Superior temporal gyrus (tissue), 1 donor: ENCODE data around the gene SLC27A1.
"Not testable (repeated sequence)": the region's sequence is repeated elsewhere in the genome, so short reads cannot be mapped to it uniquely, and the experiment has no call there.

Source experiments
- DNase-seq: peaks from one replicate; pipeline ENCODE4 v3.0.0-alpha.2; 2016; ENCODE audit errors: extremely low spot score

The SLC27A1 gene

GRCh38 chr19:17486545-17487240 is 16.4 kb downstream of the SLC27A1 start:
- no peak for DNase-seq

DNA sequence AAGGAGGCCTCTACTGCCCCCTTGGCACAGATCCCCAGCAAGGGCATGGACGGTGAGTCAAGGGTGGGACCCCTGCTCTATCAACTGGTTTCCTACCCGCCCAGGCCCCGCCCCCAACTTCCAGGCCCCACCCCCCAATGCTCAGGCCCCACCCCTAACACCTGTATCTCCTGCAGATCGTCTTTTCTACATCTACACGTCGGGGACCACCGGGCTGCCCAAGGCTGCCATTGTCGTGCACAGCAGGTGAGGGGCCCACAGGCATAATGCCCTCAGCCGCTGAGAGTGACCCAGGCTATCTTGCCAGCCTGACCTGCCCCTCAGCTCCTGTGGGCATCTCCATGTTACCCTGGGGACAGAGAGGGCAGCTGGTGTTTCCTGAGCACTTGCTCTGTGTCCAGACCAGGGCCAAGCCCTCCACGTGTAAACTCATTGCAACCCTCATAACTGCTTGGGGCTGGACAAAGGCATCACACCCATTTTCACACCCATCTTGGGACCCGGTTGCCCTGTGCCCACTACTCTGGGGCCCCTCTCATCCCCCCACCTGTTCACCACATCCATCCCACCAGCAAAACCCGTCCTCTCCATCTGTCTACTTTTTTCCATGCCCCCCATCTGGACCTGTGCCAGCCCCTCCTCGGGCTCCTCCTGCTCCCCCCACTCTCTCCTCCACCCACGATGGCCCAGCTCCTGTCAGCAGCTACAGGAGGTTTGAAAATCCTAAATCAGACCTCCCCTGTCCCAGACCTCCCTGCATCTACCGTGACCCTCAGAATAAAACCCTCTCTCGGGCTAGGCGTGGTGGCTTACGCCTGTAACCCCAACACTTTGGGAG is 17.2 kb downstream of the SLC27A1 start:
- no peak for DNase-seq

GRCh38 chr19:17488593-17489391 is 18.5 kb downstream of the SLC27A1 start:
- DNase-seq = no peak

GRCh38 chr19:17489392-17490030 is 19.2 kb downstream of the SLC27A1 start:
- no peak for DNase-seq

DNA sequence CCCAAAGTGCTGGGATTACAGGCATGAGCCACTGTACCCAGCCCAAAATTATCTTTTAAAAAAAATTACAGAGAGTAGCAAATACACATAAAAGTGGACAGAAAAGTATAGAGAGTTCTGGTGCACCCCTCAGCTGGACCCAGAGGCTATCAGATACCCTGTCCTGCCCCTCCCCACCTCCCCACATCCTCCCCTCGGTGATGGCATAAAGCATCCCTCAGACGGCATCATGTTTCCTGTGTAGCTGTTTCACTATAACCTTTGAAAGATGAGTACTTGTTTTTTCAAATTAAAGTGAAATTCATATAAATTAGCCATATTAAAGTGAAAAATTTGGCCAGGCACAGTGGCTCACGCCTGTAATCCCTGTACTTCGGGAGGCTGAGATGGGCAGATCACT is 20.1 kb downstream of the SLC27A1 start:
- no peak for DNase-seq

- peak; percentile 54 for DNase-seq
These were observed 21.0 kb downstream of the SLC27A1 start for GRCh38 chr19:17491287-17491686.

GRCh38 chr19:17495639-17496296 is 25.4 kb downstream of the SLC27A1 start:
- DNase-seq = no peak

DNA sequence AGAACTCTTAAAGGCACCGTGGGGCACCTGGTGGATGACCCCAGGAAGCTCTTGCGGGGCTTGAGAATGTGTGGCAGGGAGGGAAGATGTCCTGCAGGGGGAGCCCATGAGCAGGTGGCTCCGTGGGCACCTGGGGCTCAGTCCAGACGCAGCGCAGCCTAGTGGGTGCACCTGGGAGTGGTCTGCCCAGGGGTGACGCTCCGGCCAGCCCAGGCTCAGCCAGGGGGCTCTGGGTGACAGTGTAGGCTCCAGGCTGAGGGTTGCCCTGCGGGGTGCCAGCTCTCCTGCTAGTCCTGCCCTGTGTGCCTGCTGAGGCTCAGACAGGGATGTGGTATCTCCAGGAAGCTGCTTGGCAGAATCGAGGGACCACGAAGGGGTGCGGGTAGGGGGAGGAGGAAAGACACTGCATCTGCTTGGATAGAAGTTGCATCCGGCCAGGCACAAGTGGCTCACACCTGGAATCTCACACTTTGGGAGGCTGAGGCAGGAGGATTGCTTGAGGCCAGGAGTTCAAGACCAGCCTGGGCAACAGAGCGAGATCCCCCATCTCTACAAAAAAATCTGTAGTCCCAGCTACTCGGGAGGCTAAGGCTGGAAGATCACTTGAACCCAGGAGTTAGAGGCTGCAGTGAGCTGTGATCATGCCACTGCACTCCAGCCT is 26.1 kb downstream of the SLC27A1 start:
- peak; percentile 62 for DNase-seq

DNA sequence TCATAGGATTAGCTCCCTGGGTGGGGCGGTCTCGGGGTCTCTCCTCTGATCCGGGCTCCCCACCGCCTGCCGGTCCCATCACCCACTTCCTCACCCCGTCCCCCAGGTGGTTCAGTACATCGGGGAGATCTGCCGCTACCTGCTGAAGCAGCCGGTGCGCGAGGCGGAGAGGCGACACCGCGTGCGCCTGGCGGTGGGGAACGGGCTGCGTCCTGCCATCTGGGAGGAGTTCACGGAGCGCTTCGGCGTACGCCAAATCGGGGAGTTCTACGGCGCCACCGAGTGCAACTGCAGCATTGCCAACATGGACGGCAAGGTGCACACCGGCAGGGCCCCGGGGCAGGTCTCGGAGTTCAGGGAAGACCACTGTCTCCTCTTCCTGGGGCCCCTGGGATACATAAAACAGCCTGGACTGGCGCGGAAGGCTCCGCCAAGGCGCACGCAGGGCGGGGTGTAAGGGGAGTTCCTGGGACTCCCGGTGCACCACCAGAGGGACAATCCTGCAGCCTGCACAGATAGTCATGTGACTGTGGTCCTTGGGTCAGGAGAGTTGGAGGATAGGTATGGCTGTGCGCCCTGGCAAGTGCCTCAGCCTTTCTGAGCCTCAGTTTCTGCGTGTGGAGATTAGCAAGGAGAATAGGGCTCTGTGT is 26.9 kb downstream of the SLC27A1 start:
- DNase-seq = no peak

- DNase-seq = not testable (repeated sequence)
These were observed 28.7 kb downstream of the SLC27A1 start for GRCh38 chr19:17499025-17499424.

GRCh38 chr19:17499648-17500446 is 29.5 kb downstream of the SLC27A1 start:
- DNase-seq = no peak

GRCh38 chr19:17500447-17501198 is 30.3 kb downstream of the SLC27A1 start:
- no peak for DNase-seq

GRCh38 chr19:17503240-17503639 is 32.9 kb downstream of the SLC27A1 start:
- DNase-seq = no peak

- no peak for DNase-seq
These were observed 33.7 kb downstream of the SLC27A1 start for GRCh38 chr19:17504030-17504429.

DNA sequence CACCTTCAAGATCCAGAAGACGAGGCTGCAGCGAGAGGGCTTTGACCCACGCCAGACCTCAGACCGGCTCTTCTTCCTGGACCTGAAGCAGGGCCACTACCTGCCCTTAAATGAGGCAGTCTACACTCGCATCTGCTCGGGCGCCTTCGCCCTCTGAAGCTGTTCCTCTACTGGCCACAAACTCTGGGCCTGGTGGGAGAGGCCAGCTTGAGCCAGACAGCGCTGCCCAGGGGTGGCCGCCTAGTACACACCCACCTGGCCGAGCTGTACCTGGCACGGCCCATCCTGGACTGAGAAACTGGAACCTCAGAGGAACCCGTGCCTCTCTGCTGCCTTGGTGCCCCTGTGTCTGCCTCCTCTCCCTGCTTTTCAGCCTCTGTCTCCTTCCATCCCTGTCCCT is 34.1 kb downstream of the SLC27A1 start:
- DNase-seq = no peak

DNA sequence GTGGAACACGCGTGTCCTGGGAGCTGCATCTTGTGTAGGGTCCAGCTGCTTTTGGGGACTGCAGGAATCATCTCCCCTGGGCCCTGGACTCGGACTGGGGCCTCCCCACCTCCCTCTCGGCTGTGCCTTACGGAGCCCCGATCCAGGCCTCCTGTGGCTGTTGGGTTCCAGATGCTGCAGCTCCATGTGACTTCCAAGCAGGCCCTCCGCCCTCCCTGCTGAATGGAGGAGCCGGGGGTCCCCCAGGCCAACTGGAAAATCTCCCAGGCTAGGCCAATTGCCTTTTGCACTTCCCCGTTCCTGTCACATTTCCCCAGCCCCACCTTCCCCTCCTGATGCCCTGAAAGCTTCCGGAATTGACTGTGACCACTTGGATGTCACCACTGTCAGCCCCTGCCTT is 34.9 kb downstream of the SLC27A1 start:
- DNase-seq = no peak

- no peak for DNase-seq
These were observed 36.4 kb downstream of the SLC27A1 start for GRCh38 chr19:17506745-17507144.

DNA sequence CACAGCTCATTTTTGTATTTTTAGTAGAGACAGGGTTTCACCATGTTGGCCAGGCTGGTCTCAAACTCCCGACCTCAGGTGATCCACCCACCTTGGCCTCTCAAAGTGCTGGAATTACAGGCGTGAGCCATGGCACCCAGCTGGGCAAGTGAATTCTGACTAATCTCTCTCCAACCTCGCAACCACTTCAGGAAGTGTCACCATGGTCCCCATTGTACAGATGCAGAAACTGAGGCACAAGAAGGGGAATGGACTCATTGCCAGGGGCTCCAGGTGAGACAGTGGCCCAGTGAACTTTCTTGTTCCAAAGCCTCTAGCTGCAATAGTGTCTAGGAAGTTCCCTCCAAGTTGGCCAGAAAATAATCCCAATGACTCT is 38.2 kb downstream of the SLC27A1 start:
- not testable (repeated sequence) for DNase-seq
